ENCODE results near the gene NRARP. TPM values are rescaled to one million over a fixed set of nuclear protein-coding genes. Genes with fewer than 3 reads are reported as not detected.

Gene NRARP
- total RNA-seq, 1 experiment from 2014 or later = 16.9 TPM

- in situ Hi-C loops (cut with HindIII; ENCODE audit: low pct_unique_long_range_greater_than_20kb, low sequenced_read_pairs) = no loop called here
Measured at GRCh38 chr9:137317021-137317717, 15.1 kb upstream of the NRARP start.

More at GRCh38 chr9:137317021-137317717, 15.1 kb upstream of the NRARP start:
- Histone ChIP-seq H3K4me3 (ENCODE audit: low read depth in 2 of 2, low read length in 2 of 2) (no peak overlapping the region), H3K27me3 (ENCODE audit: control insufficient read depth, insufficient read depth, low read length) (no peaks in the 10 kb centered on the region), H3K9me3 (ENCODE audit: control insufficient read depth, insufficient read depth, low read depth, low read length) (no peaks in the 10 kb centered on the region), H3K36me3 (ENCODE audit: control insufficient read depth, insufficient read depth, low read length) (no peaks in the 10 kb centered on the region), H3K27ac (ENCODE audit: low read length) (peak overlapping the region; percentile 68; the same call in 1 of the 2 replicates), H3K4me1 (ENCODE audit: control insufficient read depth, insufficient read depth, low read length) (no peaks in the 10 kb centered on the region; the same call in 1 of the 2 replicates)
- no TSS peak for BruUV-seq (replicated peaks)
- CTCF ChIA-PET = no interaction called here
- POLR2A ChIA-PET = no interaction called here
- intact Hi-C loops (cut with micrococcal nuclease; ENCODE audit: unreplicated experiment) = no loop called here
- ATAC-seq = no peak
- no peak for DNase-seq (ENCODE audit: low read depth, low spot score)
- TF ChIP-seq POLR2AphosphoS5 (IDR thresholded peaks at IDR 0.05; ENCODE audit: low read depth, low read length) (no peak), SIN3A (IDR thresholded peaks at IDR 0.05; ENCODE audit: borderline replicate concordance, insufficient read depth, low read depth, low read length) (no peak), TCF7L2 (IDR thresholded peaks at IDR 0.05; ENCODE audit: low read depth, low read length) (no peak), REST (IDR thresholded peaks at IDR 0.05; ENCODE audit: insufficient read depth in 1 of 2, low read depth in 2 of 2, low read length in 1 of 2) (no peak), CTCF (IDR thresholded peaks at IDR 0.05) (no peak)
